Renal cortex interstitium (tissue), 15 donors: Measurements from ENCODE around the gene NSMCE4A. TPM values are rescaled to one million over a fixed set of nuclear protein-coding genes. Genes with fewer than 3 reads are reported as not detected.
"Not testable (repeated sequence)": the region's sequence is repeated elsewhere in the genome, so short reads cannot be mapped to it uniquely, and the experiment has no call there.

Source experiments
- DNase-seq, 11 donors: peaks; one replicate each; pipeline ENCODE4 v3.0.0-alpha.2; 2013; ENCODE audit warnings: low read depth in 9 of 11, low spot score in 4 of 11; ENCODE audit errors: extremely low read depth in 1 of 11
- long read RNA-seq, 16 experiments: transcript quantifications; one replicate each; lab custom pipeline, GENCODE V29; 2026
- polyA plus RNA-seq, 3 donors: library from polyadenylated mRNA; unstranded; fragments of 120-200 nt; gene quantifications; one replicate each; pipeline ENCODE4 v1.2.1, GENCODE V29; 2013; ENCODE audit not compliant: insufficient read length in 3 of 3

The NSMCE4A gene, protein sequence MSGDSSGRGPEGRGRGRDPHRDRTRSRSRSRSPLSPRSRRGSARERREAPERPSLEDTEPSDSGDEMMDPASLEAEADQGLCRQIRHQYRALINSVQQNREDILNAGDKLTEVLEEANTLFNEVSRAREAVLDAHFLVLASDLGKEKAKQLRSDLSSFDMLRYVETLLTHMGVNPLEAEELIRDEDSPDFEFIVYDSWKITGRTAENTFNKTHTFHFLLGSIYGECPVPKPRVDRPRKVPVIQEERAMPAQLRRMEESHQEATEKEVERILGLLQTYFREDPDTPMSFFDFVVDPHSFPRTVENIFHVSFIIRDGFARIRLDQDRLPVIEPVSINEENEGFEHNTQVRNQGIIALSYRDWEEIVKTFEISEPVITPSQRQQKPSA
- 10 to 100 TPM; 67.0 to 89.9 (median 81.6) TPM for polyA plus RNA-seq
- long read RNA-seq, donor 1, transcript NSMCE4A-208 (2 exons, 643 nt), result minor isoform, 5 of 23 reads
- long read RNA-seq, donor 1, transcript NSMCE4A-202 (11 exons, 1,394 nt), result major isoform, 17 of 23 reads
- long read RNA-seq, donor 1, partial matches to known transcripts, result 0 of 23 reads
- long read RNA-seq, donor 1, other reads (novel, unspliced or antisense), result 0 of 23 reads
- long read RNA-seq, donor 2, transcript NSMCE4A-208 (2 exons, 643 nt), result minor isoform, 5 of 14 reads
- long read RNA-seq, donor 2, transcript NSMCE4A-202 (11 exons, 1,394 nt), result major isoform, 9 of 14 reads
- long read RNA-seq, donor 2, partial matches to known transcripts, result 0 of 14 reads
- long read RNA-seq, donor 2, other reads (novel, unspliced or antisense), result 0 of 14 reads
- long read RNA-seq, donor 3, transcript NSMCE4A-202 (11 exons, 1,394 nt), result major isoform, 31 of 45 reads
- long read RNA-seq, donor 3, partial matches to known transcripts, result 11 of 45 reads
- long read RNA-seq, donor 3, other reads (novel, unspliced or antisense), result 0 of 45 reads
- long read RNA-seq, donor 4, transcript NSMCE4A-202 (11 exons, 1,394 nt), result major isoform, 14 of 15 reads
- long read RNA-seq, donor 4, partial matches to known transcripts, result 0 of 15 reads
- long read RNA-seq, donor 4, other reads (novel, unspliced or antisense), result 0 of 15 reads
- long read RNA-seq, donor 5, result 0 reads
- long read RNA-seq, donor 6, transcript NSMCE4A-202 (11 exons, 1,394 nt), result major isoform, 13 of 20 reads
- long read RNA-seq, donor 6, transcript NSMCE4A-208 (2 exons, 643 nt), result minor isoform, 5 of 20 reads
- long read RNA-seq, donor 6, partial matches to known transcripts, result 0 of 20 reads
- long read RNA-seq, donor 6, other reads (novel, unspliced or antisense), result 0 of 20 reads
- long read RNA-seq, donor 7, transcript NSMCE4A-202 (11 exons, 1,394 nt), result major isoform, 23 of 37 reads
- long read RNA-seq, donor 7, partial matches to known transcripts, result 7 of 37 reads
- long read RNA-seq, donor 7, other reads (novel, unspliced or antisense), result 0 of 37 reads
- long read RNA-seq, donor 8, transcript NSMCE4A-202 (11 exons, 1,394 nt), result major isoform, 21 of 35 reads
- long read RNA-seq, donor 8, partial matches to known transcripts, result 9 of 35 reads
- long read RNA-seq, donor 8, other reads (novel, unspliced or antisense), result 0 of 35 reads
- long read RNA-seq, donor 9, transcript NSMCE4A-202 (11 exons, 1,394 nt), result major isoform, 21 of 24 reads
- long read RNA-seq, donor 9, partial matches to known transcripts, result 0 of 24 reads
- long read RNA-seq, donor 9, other reads (novel, unspliced or antisense), result 0 of 24 reads
- long read RNA-seq, donor 10, transcript NSMCE4A-202 (11 exons, 1,394 nt), result major isoform, 20 of 31 reads
- long read RNA-seq, donor 10, partial matches to known transcripts, result 7 of 31 reads
- long read RNA-seq, donor 10, other reads (novel, unspliced or antisense), result 0 of 31 reads
- long read RNA-seq, donor 11, transcript NSMCE4A-202 (11 exons, 1,394 nt), result major isoform, 19 of 23 reads
- long read RNA-seq, donor 11, partial matches to known transcripts, result 0 of 23 reads
- long read RNA-seq, donor 11, other reads (novel, unspliced or antisense), result 0 of 23 reads
- long read RNA-seq, donor 12, transcript NSMCE4A-208 (2 exons, 643 nt), result minor isoform, 5 of 20 reads
- long read RNA-seq, donor 12, transcript NSMCE4A-202 (11 exons, 1,394 nt), result major isoform, 7 of 20 reads
- long read RNA-seq, donor 12, partial matches to known transcripts, result 5 of 20 reads
- long read RNA-seq, donor 12, other reads (novel, unspliced or antisense), result 0 of 20 reads
- long read RNA-seq, donor 13, result 0 reads
- long read RNA-seq, donor 14, transcript NSMCE4A-202 (11 exons, 1,394 nt), result major isoform, 19 of 19 reads
- long read RNA-seq, donor 14, partial matches to known transcripts, result 0 of 19 reads
- long read RNA-seq, donor 14, other reads (novel, unspliced or antisense), result 0 of 19 reads
- long read RNA-seq, donor 15, transcript NSMCE4A-202 (11 exons, 1,394 nt), result major isoform, 5 of 6 reads
- long read RNA-seq, donor 15, partial matches to known transcripts, result 0 of 6 reads
- long read RNA-seq, donor 15, other reads (novel, unspliced or antisense), result 0 of 6 reads
- long read RNA-seq, donor 16, transcript NSMCE4A-202 (11 exons, 1,394 nt), result major isoform, 40 of 55 reads
- long read RNA-seq, donor 16, transcript NSMCE4A-209 (3 exons, 1,345 nt), result minor isoform, 5 of 55 reads
- long read RNA-seq, donor 16, partial matches to known transcripts, result 5 of 55 reads
- long read RNA-seq, donor 16, other reads (novel, unspliced or antisense), result 0 of 55 reads

DNA sequence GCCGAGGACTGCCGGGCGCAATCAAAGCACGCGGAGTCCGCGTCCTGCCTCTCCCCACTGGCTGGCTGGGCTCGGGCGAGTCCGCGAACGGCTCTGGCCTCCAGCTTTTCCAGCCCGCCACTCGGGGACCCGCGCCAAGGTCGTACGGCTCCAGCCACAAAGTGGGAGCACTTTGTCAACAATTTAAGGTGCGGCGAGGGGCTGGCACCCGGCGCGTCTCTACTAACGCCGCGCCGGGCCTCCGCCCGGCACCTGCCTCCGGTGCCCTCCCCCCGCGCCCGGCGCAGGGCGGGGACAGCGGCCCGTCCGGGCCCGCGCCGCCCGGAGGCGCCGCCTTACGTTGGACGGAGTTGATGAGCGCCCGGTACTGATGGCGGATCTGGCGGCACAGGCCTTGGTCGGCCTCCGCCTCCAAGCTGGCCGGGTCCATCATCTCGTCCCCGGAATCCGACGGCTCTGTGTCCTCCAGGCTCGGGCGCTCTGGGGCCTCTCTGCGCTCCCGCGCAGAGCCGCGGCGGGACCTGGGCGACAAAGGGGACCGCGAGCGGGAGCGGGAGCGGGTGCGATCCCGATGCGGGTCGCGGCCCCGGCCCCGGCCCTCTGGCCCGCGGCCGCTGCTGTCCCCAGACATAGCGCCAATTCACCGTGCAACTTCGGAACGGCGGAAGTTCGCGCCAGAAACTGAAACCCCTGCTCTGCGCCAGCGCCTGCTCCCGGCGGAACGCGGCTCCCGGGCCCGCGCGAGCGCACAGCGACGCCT, at the start of gene NSMCE4A:
TSS of gene NSMCE4A (minus strand) at position 683 of the 760 bp plus-strand sequence. CDS start at position 631, 52 bp downstream.
- peak; percentile 41 to 77 (median 66) for DNase-seq

DNA sequence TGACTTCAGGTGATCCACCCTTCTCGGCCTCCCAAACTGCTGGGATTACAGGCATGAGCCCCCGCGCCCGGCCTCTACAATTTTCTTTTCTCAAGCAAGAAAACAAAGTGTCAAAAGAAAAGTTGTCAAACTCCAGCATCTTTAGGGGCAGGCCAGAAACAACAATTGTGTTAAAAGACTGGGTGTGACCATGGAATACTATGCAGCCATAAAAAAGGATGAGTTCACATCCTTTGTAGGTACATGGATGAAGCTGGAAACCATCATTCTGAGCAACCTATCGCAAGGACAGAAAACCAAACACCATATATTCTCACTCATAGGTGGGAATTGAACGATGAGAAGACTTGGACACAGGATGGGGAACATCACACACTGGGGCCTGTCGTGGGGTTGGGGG, 48.2 kb upstream of the NSMCE4A start:
- not testable (repeated sequence) for DNase-seq

DNA sequence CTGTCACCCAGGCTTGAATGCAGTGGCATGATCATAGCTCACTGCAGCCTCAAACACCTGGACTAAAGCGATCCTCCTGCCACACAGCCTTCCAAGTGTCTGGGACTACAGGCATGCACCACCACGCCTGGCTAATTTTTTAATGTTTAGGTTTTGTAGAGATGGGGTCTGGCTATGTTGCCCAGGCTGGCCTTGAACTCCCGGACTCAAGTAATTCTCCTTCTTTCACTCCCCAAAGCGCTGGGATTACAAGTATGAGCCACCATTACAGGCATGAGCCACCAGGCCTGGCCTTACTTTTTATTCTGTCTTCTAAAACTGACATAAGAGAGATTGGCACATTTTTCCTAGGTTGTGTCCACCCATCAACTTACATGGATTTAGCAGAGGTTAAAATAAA, 47.3 kb upstream of the NSMCE4A start:
- no peak for DNase-seq

DNA sequence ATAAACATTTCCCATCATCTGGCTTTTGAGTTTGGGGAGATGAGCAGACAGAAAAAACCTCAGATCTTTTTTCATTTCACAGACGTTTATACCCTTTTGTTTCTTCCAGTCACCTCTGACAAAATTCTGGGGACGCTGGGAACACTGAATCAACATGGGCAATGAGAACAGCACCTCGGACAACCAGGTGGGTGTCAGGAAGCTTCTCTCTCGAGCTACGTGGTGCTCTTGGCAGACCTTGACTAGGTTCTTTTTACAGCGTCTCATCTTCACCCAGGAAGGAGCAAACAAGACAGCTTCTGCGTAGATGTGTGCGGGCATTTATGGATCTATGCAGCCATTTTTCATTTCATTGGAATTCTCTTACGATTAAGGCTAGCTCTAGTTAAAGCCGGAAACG, 46.8 kb upstream of the NSMCE4A start:
- no peak for DNase-seq

DNA sequence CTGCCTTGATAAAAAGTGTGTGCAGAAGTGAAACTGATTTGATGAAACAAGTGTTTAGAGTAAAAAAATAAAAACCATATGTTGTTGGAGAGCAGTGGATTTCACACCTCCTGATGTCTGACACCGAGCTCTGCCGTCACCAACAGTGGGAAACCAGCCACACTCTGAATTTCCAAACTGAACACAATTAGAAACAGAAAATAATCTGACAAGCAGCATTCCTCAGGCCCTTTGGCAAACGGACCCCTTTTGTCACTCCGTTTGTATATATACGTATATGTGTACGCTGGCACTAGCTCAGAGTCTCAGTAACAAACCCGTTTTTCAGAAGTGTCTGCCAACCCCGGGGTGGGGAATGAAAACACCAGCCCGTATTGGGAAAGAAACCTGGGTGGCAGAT, 46.4 kb upstream of the NSMCE4A start:
- DNase-seq, result no peak

DNA sequence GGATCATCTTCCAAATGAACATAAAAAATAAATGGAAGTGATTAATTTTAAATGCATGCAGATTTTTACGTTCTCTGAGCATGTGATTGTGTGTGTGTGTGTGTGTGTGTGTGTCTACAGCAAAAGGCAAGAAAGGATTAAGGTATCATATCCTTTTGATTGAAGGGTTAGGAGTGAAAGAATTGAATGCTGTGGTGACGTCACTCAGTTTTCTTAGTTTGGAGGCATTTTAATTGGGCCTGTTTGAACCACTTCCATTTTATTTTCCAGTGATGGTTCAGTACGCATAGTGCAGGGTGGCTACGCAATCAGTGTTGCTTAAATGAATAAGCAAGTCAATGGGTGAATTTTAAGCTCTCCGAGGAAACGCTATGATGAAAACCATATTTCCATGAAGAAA, 45.2 kb upstream of the NSMCE4A start:
- DNase-seq, result no peak

DNA sequence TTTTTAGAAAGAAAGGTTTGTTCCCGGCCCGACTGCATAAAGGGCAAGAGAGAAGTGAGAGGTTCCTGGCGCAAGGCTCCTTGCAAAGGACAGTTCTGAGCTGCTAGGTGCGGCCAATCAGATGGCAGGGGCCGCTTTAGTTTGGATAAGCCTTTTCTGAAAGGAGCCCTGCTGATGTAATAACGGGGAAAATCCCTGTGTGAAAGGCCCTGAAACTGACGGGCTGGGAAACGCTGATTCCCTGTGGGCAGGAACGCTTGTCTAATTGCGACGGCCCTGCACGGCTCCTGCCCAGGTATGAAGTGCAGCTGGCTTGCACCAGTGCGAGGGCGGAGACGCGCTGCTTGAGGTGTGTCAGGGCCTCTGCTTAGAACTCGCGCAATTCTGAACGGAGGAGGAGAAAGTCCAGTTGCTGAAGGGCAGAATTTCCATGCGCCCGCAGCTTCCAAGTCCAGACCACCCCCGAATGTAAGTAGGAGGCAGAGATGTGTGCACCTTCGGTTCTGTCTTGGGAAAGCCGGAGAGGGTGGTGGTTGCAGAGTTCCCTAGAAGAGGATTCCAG, 44.5 kb upstream of the NSMCE4A start:
- DNase-seq, result peak in 10 of 11 donors; percentile 27 to 78 (median 50)

DNA sequence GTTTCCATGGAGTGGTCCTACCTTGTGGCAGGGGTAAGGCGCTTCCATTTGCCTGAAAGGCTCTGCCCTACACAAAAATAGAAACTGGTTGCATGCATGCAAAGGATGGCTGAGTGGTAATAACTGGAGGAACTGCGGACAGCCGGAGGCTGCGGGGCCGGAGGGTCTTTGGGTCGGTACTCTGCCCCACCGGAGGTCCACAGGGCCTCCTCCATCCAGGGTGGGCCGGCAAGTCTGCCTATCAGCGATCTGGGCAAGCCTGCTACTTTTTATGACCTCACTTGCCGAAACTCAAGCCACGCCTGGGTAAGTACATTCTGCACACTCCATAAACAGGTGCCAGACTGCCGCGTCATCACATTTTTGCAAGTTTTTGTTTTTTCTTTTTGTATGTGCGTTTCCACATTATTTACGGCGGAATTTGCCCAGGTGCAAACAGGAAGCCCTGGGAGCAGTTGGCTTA, 44.0 kb upstream of the NSMCE4A start:
- peak in 7 of 11 donors; percentile 17 to 64 (median 48) for DNase-seq

DNA sequence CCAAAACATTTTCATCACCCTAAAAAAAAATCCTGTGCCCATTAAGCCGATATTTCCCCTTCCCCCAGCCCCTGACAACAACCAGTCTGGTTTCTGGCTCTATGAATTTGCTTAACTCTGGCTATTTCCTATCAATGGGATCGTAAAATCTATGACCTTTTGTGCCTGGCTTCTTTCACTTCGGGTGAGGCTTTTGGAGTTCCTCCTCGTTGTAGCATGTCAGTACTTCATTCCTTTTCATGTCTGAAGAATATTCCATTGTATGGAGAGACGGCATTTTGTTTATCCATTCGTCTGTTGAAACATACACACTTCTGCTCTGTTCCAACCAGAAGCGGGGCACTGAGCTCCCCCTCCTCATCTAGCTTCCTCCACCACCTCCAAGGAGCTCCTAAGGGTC, 43.5 kb upstream of the NSMCE4A start:
- DNase-seq, result no peak

DNA sequence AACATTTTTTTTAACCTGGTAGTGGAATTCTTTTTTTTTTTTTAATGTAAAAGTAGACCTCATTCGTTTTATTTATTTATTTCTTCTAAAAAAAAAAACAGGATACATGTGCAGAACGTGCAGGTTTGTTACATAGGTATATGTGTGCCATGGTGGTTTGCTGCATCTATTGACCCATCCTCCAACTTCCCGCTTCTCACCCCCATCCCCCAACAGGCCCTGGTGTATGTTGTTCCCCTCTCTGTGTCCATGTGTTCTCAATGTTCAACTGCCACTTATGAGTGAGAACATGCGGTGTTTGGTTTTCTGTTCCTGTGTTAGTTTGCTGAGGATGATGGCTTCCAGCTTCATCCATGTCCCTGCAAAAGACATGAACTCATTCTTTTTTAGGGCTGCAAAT, 42.9 kb upstream of the NSMCE4A start:
- not testable (repeated sequence) for DNase-seq

DNA sequence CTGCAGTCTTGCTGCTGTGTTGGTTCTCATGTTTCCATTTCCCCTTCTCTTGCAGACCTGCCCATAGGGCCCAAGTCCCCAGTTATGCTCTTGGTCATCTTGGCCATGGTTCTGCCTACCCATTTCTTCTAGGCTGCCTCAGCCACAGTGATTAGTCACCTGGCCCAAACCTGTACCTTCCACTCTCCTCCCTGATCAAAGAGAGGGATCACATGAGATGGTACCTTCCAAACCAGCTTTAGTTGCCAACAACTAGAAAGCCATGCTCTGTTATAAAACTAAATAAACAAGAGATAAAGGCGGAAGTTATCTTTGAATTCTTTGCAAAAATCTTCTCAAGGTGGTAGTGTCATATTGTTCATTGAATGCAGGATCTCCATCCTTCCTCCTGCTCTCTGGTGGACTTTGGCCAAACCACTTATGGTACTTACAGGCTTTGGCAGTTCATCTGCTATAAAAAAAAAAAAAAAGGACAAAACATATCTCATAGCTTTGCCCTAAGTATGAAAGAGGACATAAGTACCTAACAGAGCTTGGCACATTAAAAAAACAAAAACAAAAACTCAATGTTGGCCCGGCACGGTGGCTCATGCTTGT, 39.7 kb upstream of the NSMCE4A start:
- no peak for DNase-seq

DNA sequence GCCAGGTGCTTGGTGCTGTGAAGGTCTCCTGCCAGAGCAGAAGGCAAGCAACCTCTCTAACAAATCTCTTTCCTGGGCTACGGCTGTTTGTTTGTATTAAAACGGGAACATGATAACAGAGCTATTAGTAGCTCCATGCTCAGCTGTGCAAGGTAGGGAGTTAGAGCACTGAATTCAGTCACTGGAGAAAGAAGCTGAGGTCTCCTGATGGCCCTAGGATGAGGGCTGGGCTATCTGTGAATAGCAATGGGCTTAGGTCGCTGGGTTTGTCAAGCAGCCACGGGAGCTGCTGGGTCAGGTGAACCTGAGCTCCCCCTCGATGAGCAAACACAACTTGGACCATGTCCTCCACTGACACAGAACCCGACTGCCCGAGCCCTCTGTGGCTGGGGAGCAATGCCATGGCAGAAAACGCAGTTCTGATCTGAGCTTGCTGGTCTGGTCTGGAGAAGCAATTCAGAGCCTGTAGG, 38.3 kb upstream of the NSMCE4A start:
- no peak for DNase-seq

DNA sequence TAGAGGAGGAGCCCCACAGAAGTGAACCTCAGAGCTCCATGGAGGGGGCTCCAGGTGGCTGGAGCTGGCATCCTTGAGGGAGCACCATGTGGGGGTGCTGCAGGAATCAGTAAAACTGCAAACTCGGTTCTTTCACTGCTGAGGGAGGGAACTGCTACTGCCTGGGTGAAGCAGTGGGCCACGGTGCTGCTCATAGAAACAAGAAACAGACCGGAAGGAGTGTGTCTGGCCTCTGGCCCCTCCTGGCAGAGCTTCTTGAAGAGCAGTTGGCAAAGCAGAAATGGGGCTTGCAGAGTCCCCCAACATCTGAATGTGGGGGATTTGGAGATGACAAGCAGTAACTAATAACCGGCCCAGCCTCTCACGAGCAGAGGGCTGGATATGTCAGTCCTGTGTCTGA, 37.7 kb upstream of the NSMCE4A start:
- DNase-seq, result no peak

DNA sequence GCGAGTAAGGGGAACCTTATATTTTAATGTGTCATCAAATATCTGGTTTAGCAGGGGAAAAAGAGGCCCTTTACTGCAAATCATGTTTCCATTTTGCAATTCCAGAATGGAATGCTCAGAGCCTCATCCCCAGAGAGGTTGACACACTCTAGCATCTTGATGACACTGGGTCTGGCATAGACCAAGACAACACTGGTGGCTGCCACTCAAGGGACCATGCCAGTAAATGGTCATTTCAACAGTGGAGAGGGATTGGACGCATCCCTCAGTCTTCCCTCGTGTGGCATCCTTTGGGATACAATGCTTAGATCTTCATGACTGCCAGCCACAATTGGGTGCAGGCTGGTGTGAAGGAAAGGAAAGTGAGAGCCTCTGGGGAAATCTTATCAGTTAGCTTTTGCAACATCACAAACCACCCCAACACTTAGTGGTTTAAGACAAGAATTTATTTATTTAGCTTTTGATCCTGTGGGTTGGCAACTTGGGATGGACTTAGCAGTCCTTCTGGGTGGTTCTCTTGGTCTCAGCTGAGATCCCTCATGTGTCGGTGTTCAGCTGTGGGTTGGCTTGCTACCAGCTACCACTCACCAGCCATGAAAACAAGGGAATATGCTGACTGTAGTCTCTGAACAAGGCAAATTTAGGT, 35.5 kb upstream of the NSMCE4A start:
- no peak for DNase-seq
